GM18526 (cell line): ENCODE data around the gene CRNN.

ENCODE experiments used
- POLR2A ChIP-seq: IDR thresholded peaks from 3 replicates; pipeline ENCODE4 v1.6.1; 2011; ENCODE audit not compliant: insufficient read length; ENCODE audit errors: extremely low read depth

The CRNN gene

DNA sequence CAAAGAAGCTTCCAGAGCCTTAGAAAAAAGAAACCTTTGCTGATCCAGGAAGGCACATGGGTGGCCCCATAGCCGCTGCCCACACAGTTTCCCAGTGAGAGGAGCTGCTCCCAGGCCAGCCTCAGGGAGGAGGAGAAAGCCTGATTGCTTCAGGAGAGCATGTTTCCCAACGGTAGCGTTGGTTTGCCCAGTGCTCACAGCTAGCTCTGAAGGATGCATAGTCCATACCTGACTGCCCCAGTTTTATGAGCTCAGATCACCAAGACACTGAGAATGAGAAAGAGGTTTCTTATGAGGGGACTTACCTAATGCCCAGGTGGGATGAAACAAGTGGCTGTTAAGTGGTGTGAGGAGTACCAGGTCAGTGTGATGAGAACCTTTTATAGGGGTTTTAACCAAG, at the start of gene CRNN:
Gene CRNN, minus strand, starts transcription at position 355 of the 400 bp plus-strand sequence. CDS start 2,030 bp downstream, outside the sequence.
- no peak for TF ChIP-seq POLR2A

DNA sequence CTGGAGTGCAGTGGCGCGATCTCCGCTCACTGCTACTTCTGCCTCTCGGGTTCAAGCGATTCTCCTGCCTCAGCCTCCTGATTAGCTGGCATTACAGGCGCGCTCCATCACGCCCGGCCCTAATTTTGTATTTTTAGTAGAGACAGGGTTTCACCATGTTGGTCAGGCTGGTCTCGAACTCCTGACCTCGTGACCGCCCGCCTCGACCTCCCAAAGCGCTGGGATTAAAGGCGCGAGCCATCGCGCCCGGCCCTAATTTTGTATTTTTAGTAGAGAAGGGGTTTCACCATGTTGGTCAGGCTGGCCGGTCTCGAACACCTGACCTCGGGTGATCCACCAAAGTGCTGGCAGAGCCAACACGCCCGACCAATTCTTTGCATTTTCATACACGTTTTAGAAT, 48.6 kb upstream of the CRNN start:
- TF ChIP-seq POLR2A, result no peak

DNA sequence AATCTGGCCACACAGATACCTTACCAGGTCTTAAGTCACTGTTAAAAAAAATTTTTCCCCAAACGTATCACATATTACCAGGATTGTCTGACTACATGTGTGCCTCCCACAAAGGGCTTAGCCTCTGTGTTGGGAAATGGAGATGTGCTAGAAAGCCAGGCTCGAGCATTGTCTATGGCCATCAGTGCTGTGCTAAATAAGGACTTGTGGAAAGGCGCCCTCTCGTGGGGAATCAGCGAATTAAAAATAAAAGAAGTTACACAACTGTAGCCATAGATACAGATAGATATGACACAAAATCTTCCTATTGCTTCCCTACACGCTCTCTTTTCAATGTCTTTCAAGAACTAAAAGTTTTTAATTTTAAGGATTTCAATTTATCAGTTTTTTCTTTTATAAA, 47.5 kb upstream of the CRNN start:
- no peak for TF ChIP-seq POLR2A

DNA sequence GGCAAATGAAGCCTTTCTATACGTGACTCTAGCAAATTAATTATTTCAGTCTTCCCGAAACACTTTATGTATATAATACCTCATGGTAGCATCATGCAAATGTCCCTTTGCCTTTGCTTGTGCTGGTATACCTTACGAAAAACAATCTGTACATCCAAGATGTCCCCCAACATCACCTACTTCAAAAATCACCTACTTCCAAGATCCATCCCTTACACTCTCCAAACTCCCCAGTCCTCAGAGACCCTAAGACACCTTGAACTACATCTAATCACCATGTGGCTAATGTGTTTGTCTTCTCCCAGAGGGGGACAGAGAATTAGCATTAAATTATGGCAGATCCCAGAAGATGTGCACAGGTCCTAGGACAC, 46.5 kb upstream of the CRNN start:
- no peak for TF ChIP-seq POLR2A

DNA sequence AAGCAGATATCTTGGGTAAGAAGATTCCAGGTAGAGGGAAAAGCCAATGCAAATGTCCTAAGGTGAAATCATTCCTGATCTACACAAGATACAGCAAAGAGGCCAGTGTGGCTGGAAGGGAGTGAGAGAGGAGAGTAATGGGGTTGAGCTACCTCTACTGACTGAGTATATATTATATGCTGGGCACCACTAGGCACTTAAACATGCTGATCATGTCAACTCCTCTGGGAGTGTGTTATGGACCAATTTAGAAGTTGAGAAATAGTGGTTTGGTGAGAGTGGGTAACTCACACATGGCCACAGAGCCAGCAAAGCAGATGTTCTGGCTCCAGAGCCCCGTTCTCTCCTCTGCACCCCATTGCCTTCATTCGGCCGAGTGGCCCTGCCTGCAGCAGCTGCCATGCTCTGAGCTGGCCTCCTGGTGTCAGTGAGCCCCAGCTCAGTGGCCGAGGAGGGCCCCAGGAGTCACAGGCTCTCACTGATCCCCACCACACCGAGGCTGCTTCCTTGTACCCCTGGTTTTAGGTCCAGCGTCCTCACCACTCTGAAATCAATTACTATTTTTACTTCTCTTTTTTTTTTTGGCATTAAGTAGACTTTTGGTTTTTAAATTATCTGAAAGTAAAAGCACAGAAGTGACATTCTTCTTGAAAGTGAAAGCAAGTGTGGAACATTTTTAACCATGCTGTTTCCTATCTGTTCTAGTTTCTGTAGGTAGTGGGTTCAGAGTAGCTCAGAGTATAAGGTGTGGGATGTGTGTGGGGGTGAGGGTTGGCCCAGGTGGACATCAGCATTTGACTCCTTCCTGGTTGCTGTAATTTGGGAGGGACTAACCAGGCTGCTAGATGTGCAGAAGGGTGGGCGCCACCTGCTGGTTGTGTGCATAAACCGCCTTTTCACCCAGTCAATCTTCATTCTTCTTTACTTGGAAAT, 45.8 kb upstream of the CRNN start:
- TF ChIP-seq POLR2A, result no peak

DNA sequence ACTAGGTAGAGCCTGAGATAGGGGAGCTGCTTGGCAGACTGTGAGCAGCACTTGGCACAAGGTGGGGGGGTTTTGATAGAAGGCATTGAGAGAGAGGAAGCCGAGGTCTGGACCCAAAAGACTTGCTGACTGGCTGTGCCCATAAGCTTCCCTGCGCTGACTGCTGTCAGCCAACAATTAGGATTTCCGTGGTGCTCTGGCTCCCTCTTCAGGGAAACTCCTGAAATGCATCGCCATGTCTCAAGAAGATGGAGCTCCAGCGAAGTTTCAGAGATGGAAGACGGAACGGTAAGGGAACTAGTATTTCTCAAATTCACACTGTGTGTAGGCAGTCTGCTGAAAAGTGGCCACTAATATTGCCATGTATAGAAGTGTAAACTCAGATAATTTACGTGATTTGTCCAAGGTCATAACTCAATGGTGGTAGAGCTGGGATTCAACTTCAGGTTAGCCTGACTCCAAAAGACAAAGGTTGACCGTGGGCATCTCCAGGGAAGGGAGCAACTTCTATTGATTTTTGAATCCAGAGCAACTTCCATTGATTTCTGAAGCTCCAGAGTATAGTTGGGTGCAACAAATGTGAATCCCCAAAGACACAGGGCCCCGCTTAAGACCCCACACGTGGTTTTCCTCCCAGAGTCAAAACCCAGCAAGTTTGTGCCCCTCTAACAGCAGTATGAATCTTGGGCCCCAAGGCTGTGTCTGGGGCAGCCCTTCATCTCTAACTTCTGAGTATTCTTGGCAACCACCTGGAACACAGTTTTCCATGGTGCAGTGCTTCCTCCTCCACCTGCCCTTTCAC, 44.5 kb upstream of the CRNN start:
- TF ChIP-seq POLR2A, result no peak

DNA sequence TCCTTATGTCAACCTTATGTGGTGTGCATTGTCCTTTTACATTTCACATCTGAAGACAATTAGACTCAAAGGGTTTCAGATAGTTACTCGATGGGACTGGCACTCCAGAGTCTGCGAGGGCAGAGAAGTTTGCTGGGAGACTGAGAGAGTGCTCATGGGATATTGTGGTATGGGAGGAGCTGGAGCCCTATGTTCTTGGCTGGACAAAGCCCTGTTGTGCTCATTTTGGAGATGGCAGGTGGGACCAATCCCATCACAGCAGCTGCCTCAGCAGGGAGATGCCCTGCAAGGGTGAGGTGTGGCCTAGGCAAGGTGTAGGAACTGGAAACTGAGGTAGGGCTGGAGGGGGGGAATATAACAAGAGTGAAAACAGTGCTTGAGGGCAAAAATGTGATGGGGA, 43.5 kb upstream of the CRNN start:
- TF ChIP-seq POLR2A, result no peak

DNA sequence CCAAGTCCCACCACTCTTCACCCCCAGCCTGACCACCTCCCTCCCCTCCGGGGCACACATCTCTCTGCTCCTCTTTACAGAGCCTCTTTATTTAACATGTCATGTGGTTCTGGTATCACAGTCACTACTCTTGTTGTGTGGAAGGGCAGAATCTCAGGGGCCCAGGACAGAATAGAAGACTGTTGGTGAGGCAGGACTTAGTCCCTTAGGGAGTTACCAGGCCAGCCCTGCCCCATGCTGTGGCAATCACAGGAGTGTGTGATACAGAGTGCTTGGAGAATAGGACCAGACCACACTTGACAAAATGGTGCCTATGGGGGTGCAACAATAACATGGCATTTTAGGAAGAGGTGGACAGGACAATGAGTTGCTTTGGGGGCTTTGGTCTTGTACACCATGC, 43.0 kb upstream of the CRNN start:
- TF ChIP-seq POLR2A, result no peak

DNA sequence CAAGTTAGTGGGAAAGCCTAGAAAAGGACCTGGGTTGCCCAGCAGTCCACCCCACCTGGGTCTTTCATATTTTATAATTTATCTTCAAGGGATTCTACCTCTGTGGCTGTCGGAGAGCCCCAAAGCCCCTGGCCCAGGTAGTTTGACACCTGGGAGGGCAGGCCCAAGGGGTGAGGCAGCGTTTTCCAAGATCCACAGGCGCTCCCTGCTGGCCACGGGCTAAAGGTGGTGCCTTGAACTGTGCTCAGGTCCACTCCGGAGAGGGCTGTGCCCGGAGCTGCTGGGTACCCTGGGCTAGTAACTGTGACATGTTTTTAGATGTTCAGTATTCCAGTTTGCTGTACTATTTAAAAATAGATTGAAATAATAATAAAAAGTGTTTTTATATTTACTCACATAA, 37.2 kb upstream of the CRNN start:
- TF ChIP-seq POLR2A, result no peak

DNA sequence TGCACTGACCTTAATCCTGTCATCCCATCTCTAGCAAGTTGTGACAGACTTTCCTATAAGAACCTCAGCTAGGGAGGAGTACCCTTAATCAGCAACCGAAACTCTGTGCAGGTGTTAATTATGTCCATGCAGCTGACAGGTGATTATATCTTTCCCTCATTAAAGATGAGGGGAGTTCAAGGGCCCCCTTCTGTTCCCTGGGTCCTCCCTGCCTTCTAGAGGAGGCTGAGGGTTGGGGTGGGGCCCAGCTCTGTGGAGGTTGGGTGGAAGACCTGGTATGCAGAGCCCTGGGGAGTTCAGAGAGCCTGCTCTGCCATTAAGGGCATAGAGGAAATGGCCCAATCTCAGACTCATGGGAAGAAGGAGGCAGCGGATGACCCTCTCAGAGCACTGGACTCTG, 35.6 kb upstream of the CRNN start:
- no peak for TF ChIP-seq POLR2A

DNA sequence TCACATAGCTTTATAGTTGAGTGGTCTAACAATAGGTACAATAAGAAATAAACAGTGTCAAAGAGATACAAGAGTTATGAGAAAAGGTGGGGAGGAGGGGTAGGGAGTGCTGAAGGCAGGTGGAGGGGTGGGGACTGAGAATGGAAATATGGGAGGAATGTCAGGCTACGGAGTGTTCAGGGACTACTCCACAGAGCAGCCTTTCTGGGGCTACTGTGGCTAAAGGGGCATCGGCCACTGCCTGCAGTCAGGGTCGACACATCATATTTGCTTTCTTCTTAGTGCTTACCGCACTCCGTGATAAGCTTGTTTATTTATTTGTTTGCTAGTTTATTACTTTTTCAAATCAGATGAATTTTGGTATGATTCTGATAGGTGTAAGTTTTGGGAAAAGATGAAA, 34.4 kb upstream of the CRNN start:
- no peak for TF ChIP-seq POLR2A

DNA sequence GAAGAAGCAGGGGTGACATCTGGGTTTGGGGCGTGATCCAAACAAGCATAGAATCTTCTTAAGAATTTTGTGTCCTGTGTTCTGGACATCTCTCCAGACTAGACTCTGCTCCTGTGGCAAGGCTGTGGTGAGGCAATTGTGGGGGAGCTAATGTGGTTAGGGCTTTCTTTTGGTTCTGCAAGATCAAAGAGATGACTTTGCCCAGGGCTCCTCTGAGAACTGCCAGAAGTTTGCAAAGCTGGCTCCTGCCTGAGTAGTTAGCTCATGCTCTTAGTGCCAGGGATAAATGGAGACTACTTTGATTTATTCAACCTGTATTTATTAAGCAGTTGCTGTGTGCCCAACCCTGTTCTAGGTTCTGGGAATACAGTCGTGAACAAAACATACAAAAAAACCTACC, 34.0 kb upstream of the CRNN start:
- TF ChIP-seq POLR2A, result no peak

DNA sequence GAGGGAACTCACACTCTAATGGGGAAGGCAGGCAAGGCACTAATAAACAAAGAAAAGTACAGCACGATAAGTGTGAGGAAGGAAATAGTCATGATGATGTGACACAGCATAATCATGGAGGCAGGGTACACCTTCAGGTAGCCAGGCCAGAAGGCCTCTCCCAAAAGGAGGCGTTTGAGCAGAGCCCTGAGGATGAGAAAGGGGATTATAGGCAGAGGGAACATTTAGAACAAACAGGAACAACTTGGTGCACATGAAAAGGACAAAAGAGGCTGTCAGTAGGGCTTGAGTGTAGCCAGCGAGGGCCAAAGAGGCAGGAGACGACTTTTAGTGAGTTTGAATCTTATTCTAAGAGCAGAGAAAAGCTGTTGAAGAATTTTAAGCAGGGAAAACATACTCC, 33.4 kb upstream of the CRNN start:
- no peak for TF ChIP-seq POLR2A

DNA sequence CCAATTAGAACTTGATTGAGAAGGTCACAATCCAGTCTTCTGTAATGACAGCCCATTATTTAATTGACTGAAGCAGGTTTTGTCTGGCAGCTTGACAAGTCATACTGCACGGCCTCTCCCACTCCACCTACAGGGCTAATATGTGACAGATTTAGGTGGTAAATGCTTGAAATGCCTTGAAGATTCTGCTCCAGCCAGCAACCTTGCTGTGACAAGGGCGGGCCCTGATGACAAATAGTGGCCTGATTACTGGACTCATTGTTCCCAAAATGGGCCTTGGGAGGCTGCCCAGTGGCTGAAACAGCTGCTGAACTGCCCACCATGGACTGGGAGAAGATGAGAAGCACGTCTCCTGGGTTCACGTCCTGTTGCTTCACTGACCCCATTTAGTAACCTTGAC, 30.0 kb upstream of the CRNN start:
- TF ChIP-seq POLR2A, result no peak

DNA sequence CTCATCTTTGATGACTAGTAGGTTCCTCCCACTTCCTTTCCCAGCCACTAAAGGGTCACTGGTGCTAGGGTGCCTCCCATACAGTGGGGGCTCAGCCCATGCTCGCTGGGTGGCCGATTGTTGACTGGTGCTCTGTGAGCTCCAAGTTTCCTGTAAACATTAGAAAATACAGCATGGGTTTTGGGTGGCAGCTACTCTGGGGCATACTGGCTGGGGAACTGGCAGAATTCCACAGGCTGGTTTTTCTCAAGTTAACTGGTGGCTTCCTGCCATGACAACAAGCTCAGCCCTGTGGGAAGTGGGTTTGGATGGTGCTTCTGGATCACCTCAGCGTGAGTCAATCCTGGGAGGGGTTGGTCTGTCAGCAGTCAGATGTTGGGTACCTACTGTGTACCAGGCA, 28.7 kb upstream of the CRNN start:
- TF ChIP-seq POLR2A, result no peak

DNA sequence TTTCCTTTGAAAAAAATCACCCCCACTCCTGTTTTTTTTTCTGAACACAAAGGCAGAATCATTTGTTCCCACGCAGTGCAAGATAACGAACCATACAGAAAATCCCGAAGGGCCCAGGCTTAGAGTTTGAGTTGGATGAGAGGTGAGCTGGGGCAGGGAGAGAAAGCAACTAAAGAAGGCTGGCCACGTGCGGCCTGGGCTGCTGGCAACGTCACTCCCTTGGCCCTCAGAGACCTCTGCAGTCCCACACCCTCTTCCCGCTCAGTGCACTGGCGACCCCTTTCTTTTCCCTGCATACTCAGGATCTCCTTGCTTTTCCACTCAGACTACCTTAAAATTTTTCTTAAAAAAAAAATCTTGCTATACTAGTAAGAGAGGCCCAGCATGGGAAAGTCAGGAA, 28.2 kb upstream of the CRNN start:
- TF ChIP-seq POLR2A, result no peak
